ENCODE measurements around the gene ENPEP.
"Not testable (repeated sequence)": the region's sequence is repeated elsewhere in the genome, so short reads cannot be mapped to it uniquely, and the experiment has no call there.

Gene ENPEP, protein sequence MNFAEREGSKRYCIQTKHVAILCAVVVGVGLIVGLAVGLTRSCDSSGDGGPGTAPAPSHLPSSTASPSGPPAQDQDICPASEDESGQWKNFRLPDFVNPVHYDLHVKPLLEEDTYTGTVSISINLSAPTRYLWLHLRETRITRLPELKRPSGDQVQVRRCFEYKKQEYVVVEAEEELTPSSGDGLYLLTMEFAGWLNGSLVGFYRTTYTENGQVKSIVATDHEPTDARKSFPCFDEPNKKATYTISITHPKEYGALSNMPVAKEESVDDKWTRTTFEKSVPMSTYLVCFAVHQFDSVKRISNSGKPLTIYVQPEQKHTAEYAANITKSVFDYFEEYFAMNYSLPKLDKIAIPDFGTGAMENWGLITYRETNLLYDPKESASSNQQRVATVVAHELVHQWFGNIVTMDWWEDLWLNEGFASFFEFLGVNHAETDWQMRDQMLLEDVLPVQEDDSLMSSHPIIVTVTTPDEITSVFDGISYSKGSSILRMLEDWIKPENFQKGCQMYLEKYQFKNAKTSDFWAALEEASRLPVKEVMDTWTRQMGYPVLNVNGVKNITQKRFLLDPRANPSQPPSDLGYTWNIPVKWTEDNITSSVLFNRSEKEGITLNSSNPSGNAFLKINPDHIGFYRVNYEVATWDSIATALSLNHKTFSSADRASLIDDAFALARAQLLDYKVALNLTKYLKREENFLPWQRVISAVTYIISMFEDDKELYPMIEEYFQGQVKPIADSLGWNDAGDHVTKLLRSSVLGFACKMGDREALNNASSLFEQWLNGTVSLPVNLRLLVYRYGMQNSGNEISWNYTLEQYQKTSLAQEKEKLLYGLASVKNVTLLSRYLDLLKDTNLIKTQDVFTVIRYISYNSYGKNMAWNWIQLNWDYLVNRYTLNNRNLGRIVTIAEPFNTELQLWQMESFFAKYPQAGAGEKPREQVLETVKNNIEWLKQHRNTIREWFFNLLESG

DNA sequence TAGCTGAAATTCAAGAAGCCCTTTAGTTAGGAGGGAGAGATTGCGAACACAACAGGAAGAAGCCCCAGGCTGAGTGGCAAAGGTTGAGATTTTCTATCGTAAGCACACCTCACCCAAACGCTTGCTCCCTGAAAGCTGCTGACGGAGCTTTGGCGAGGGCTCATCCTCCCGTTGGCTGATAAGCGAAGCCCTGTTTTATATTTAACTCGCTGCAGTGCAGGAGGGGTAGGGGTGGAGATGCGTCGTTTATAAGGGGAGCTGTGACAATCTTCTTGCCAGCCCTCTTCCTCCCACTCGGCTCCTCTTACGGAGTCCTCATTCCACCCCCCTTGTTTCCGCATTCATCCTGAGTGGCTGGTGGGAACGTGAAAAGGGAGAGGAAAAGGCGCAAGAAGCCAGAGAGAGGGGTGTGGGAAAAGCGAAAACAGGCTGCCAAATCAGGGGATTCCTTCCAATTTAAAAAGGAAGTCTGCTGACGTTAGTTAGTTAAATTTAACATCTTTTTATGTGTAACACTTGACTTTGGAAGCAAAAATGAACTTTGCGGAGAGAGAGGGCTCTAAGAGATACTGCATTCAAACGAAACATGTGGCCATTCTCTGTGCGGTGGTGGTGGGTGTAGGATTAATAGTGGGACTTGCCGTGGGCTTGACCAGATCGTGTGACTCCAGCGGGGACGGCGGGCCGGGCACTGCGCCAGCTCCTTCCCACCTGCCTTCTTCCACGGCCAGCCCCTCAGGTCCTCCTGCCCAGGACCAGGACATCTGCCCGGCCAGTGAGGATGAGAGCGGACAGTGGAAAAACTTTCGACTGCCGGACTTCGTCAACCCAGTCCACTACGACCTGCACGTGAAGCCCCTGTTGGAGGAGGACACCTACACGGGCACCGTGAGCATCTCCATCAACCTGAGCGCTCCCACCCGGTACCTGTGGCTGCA, at the start of gene ENPEP:
Gene ENPEP (plus strand): TSS at position 275 of the 938 bp plus-strand sequence. CDS start 260 bp downstream, at position 535.
- no peak for DNase-seq (ENCODE audit: low read depth in 2 of 2)

- not testable (repeated sequence) for DNase-seq (ENCODE audit: low read depth in 2 of 2)
Measured at GRCh38 chr4:110431805-110432204, 44.1 kb upstream of the ENPEP start.

DNA sequence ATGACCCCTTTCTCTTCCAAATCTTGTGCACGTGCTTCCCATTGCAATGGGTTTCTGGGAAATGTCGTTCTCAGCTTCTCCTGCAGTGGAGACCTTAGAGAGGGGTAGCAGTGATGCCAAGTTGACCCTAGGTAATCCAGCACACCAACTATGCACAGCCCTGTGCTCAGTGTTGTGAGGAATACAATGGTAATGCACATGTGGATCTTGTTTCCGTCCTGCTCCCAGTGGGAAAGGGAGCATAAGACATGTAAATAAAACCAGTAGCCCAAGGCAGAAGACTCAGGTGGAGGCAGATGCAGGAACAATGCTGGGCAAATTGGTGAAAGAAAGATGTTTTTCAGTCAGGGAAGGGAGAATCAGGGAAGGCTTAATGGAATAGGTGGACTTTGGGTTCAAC, 38.7 kb upstream of the ENPEP start:
- not testable (repeated sequence) for DNase-seq (ENCODE audit: low read depth in 2 of 2)

DNA sequence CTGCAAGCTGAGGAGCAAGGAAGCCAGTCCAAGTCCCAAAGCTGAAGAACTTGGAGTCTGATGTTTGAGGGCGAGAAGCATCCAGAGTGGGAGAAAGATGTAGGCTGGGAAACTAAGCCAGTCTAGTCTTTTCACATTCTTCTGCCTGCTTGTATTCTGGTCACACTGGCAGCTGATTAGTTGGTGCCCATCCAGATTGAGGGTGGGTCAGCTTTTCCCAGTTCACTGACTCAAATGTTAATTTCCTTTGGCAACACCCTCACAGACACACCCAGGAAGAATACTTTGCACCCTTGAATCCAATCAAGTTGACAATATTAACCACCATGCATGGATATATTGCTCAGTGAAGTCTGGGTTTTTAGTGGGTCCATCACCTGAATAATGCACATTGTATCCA, 36.7 kb upstream of the ENPEP start:
- not testable (repeated sequence) for DNase-seq (ENCODE audit: low read depth in 2 of 2)

GRCh38 chr4:110442309-110442708, 33.6 kb upstream of the ENPEP start:
- DNase-seq (ENCODE audit: low read depth in 2 of 2): no peak

GRCh38 chr4:110442788-110443187, 33.2 kb upstream of the ENPEP start:
- DNase-seq (ENCODE audit: low read depth in 2 of 2): no peak

GRCh38 chr4:110449947-110450346, 26.0 kb upstream of the ENPEP start:
- no peak for DNase-seq (ENCODE audit: low read depth in 2 of 2)

GRCh38 chr4:110452546-110452945, 23.4 kb upstream of the ENPEP start:
- DNase-seq (ENCODE audit: low read depth in 2 of 2): no peak

GRCh38 chr4:110454441-110454840, 21.5 kb upstream of the ENPEP start:
- DNase-seq (ENCODE audit: low read depth in 2 of 2): no peak

- DNase-seq (ENCODE audit: low read depth in 2 of 2): no peak
Measured at GRCh38 chr4:110458494-110459266, 17.3 kb upstream of the ENPEP start.

- DNase-seq (ENCODE audit: low read depth in 2 of 2): no peak
Measured at GRCh38 chr4:110460074-110460746, 15.7 kb upstream of the ENPEP start.

DNA sequence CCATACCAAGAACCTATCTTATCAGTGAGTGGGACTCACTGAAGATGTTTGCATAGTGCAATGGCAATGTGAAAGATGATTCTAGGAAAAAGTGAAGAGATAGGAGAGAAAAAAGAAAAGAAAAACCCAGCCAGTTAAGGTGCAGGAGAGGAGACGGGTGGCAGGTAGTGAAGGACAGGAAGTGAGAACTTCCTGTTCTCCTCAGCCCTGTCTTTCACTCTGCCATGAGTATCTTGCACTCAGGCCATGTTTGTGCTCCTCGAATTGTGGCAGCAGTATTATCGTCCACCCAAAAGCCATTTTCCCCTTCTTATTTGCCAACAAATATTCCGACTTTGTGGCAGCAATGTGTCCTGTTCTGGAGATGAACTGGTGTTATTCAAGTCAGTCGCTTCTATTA, 8.6 kb upstream of the ENPEP start:
- DNase-seq (ENCODE audit: low read depth in 2 of 2): no peak

DNA sequence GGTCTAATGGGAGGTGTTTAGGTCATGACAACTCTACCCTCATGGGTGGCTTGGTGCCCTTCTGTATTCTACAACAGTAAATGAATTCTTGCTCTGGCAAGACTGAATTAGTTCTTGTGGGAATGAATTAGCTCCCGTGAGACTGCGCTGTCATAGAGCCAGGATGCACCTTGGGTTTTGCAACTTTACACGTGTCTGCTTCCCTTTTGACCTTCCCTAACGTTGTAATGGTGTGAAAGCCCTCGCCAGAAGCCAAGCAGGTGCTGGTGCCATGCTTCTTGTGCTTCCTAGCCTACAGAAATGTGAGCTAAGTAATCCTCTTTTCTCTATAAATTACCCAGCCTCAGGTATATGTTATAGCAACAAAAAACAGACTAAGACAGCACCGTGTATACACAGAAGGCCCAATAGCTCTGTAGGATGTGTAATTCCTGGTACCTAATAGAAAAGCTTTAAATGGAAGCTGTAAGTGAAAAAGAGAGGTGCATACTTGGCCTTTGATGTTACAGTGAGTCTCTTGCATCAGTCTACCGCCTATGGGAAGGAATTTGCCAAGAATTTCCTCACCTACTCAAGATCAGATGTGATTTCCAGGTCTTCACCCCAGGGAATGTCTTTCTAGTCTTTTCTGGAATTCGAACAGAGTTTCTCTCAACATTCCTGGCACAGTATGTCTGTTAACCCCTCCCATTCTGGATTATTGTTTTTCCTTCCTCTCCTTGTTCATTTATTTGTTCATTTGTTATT, 3.2 kb upstream of the ENPEP start:
- no peak for DNase-seq (ENCODE audit: low read depth in 2 of 2)

- DNase-seq (ENCODE audit: low read depth in 2 of 2): no peak
Measured at GRCh38 chr4:110474481-110474880, 1.5 kb upstream of the ENPEP start.

DNA sequence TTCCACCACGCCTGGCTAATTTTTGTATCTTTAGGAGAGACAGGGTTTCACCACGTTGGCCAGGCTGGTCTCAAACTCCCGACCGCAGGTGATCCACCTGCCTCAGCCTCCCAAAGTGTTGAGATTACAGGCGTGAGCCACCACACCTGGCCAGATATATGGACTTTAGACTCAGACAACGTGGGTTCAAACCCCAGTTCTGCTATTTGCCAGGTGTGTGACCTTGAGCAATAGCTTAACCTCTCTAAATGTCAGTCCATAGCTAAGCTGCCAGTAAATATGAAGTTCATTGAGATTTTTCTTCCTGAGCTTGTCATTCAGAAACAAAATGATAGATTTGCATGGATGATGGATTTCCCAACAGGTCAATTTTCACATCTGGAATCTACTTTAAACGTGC, 875 bp upstream of the ENPEP start:
- DNase-seq (ENCODE audit: low read depth in 2 of 2): not testable (repeated sequence)

DNA sequence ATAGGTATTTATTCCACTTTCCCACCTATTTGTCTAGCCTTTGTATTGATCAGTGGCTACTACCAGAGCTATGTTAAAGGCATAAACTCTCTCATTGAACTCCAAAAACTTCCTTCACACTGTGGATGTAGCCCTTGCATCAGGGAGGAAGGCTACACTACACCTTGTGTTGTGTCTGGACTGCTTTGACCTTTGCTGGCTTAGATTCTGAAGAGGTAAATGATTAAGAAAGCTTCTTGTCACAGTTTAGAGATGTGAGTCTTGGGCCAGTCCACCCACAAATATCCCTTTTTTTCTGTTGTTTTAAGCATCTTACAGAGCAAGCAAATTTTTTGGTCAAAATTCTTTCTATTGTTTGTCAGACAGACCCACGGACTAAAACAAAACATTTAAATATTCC, 1.9 kb downstream of the ENPEP start:
- no peak for DNase-seq (ENCODE audit: low read depth in 2 of 2)

- DNase-seq (ENCODE audit: low read depth in 2 of 2): no peak
Measured at GRCh38 chr4:110480031-110480549, 4.1 kb downstream of the ENPEP start.

- no peak for DNase-seq (ENCODE audit: low read depth in 2 of 2)
Measured at GRCh38 chr4:110480746-110481271, 4.9 kb downstream of the ENPEP start.

GRCh38 chr4:110483516-110483915, 7.6 kb downstream of the ENPEP start:
- no peak for DNase-seq (ENCODE audit: low read depth in 2 of 2)

Data from activated CD4-positive, alpha-beta T cell treated with anti-CD3 and anti-CD28 coated beads for 24 hours (primary cell).